Fibroblast of lung (primary cell): ENCODE data around the gene ADCY2.

ENCODE experiments used
- CTCF ChIP-seq, 2 donors: IDR thresholded peaks in 1 of 2; conservative IDR thresholded peaks in 1 of 2; 1 replicate in 1 of 2; 2 replicates in 1 of 2; pipeline ENCODE4 v1.5.1; 2011 to 2012; ENCODE audit warnings: low read length in 2 of 2, control low read depth in 1 of 2, inconsistent platforms in 1 of 2, low read depth in 1 of 2, mild to moderate bottlenecking in 1 of 2
- EZH2 ChIP-seq: IDR thresholded peaks from 2 replicates; pipeline ENCODE4 v1.5.1; 2012; ENCODE audit warnings: low read length, control low read depth, mild to moderate bottlenecking; ENCODE audit errors: missing control alignments

DNA sequence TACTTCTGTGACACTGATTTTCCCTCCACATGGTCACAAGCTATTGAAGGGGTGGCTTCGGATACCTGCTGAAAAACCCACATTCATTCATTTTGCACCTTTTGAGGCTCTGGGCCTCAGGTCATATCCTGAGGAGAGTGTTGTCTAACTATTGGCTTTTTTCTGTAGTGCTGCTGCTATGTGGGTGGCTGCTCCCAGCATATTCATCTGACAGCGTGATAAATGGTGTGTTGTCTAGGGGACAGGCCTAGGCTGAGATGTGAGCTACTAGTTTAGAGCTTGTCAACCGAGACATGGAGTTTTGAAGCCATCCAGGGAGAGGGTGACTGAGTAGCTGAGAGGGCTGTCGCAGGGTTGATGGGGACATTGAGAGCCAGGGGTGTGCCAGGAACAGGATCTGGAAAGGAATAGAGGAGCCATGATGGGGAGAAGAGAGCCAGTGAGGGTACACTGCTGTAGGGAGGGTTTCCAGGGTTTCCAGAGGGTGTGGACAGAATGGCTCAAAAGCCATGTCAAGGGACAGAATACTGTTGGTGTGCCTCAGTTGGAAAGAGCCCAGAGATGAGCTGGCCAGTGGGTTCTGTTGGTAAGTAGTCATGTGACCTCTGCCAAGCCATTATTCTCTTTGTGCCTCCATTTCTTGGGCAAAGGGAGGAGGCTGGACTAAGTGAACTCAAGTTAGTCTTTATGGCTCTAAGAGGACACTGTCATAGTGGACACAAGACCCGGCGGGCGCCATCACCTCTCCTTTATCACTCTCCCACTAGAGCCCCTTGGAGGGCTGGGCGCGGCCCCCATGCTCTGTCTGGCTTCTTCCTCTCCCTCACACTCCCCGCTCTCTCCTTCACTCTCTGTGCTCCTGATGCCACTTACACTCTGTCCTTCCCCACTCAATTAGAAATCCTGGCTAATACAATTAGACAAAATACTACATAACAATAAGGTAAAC lies 19.9 kb downstream of the ADCY2 start:
- no peak for TF ChIP-seq EZH2
- no peak for TF ChIP-seq CTCF (conservative IDR thresholded peaks at IDR 0.05 in 1 of 2, IDR thresholded peaks at IDR 0.05 in 1 of 2; ENCODE audit: low read depth in 1 of 2, low read length in 2 of 2)
